Measurements from ENCODE around the gene MGAT5B. TPM values are rescaled to one million over a fixed set of nuclear protein-coding genes. Genes with fewer than 3 reads are reported as not detected.

The MGAT5B gene
- total and polyA plus RNA-seq, 9 of the 15 experiments (the other 6 are each of a cell fraction or from before 2014, with no cell fraction given): 0.09 to 0.43 (median 0.18) TPM; not detected in 4

- TF ChIP-seq DEAF1 (CRISPR knock-in tag; IDR thresholded peaks at IDR 0.05) (no peak), ZKSCAN3 (CRISPR knock-in tag; IDR thresholded peaks at IDR 0.05) (no peak), HSF4 (CRISPR knock-in tag; IDR thresholded peaks at IDR 0.05; ENCODE audit: borderline replicate concordance) (no peak)
These were observed 90.8 kb downstream of the MGAT5B start (continued) for GRCh38 chr17:76958974-76959373.

GRCh38 chr17:76961869-76962268, 93.7 kb downstream of the MGAT5B start:
- Histone ChIP-seq H3K9me3 (replicated peaks; ENCODE audit: control insufficient read depth, insufficient read depth, low read depth, low read length) (no peaks in the 10 kb centered on the region), H3K79me2 (ENCODE audit: control insufficient read depth, insufficient read depth, low read length) (no peaks in the 10 kb centered on the region), H3K36me3 (ENCODE audit: control insufficient read depth, insufficient read depth, low read length) (no peaks in the 10 kb centered on the region), H3K27ac (ENCODE audit: extremely low read depth, low read depth, low read length) (no peak overlapping the region), H3K4me2 (ENCODE audit: insufficient read depth, low read length) (no peak overlapping the region), H4K20me1 (replicated peaks; ENCODE audit: control insufficient read depth, insufficient read depth, low read length) (peaks cover 3% of the 10 kb centered on the region; the same call in 1 of the 2 replicates), H3K9ac (ENCODE audit: insufficient read depth in 1 of 2, low read depth in 2 of 2, low read length in 2 of 2) (no peak overlapping the region), H3K4me3 (no peak overlapping the region), H2AFZ (ENCODE audit: low read depth, low read length) (no peak overlapping the region), H3K27me3 (ENCODE audit: control insufficient read depth in 2 of 2, insufficient read depth in 2 of 2, low read length in 2 of 2) (peaks cover 37 to 85% of the 10 kb centered on the region in 2 experiments; a peak in 4 of 5 replicates), H3K4me1 (replicated peaks in 1 of 2; ENCODE audit: control insufficient read depth in 2 of 2, insufficient read depth in 2 of 2, low read length in 2 of 2) (no peaks in the 10 kb centered on the region; a peak in 1 of 5 replicates), H3K9me1 (ENCODE audit: control insufficient read depth, insufficient read depth, low read length) (no peaks in the 10 kb centered on the region)
- CTCF ChIA-PET (ENCODE audit: low intra/inter-chr PET ratio): no interaction called here
- BruUV-seq (replicated peaks): no TSS peak
- DNase-seq (ENCODE audit: extremely low read depth in 1 of 4, low spot score in 3 of 4): no peak
- intact Hi-C loops (cut with micrococcal nuclease) (no loop called here), in situ Hi-C loops (cut with MboI) (no loop called here)
- no peak for ATAC-seq
- POLR2A ChIA-PET: interaction anchor here (0.5 to 0.6 kb wide), 2 partner anchors 12 to 19 kb away, joined by 3 read pairs; no protein-coding TSS in a partner anchor
- WGBS (ENCODE audit: insufficient coverage, low coverage, missing lambda C conversion rate): 2% methylated on average over 13 of the region's 13 CpGs
- no peak for FAIRE-seq
- TF ChIP-seq CEBPB (tag; IDR thresholded peaks at IDR 0.05): no peak
- no peak for TF ChIP-seq RNF219 (CRISPR knock-in tag; IDR thresholded peaks at IDR 0.05)
- no peak for TF ChIP-seq ZSCAN29 (IDR thresholded peaks at IDR 0.05)
- no peak for TF ChIP-seq CEBPZ (IDR thresholded peaks at IDR 0.05; ENCODE audit: borderline replicate concordance, low read depth, low read length)
- no peak for TF ChIP-seq KLF16 (IDR thresholded peaks at IDR 0.05)
- TF ChIP-seq ATF3 (IDR thresholded peaks at IDR 0.05): no peak
- TF ChIP-seq ATF3 (CRISPR knock-in tag; conservative IDR thresholded peaks at IDR 0.05): no peak
- no peak for TF ChIP-seq ZNF212 (CRISPR knock-in tag; IDR thresholded peaks at IDR 0.05)
- no peak for TF ChIP-seq FOXK2 (conservative IDR thresholded peaks at IDR 0.05 in 1 of 2, IDR thresholded peaks at IDR 0.05 in 1 of 2; ENCODE audit: low read depth in 2 of 2)
